Gastroesophageal sphincter (tissue), 4 donors: ENCODE measurements around the gene SKIC2. TPM values are rescaled to one million over a fixed set of nuclear protein-coding genes. Genes with fewer than 3 reads are reported as not detected.
"Not testable (repeated sequence)": the region's sequence is repeated elsewhere in the genome, so short reads cannot be mapped to it uniquely, and the experiment has no call there.

Experiments
- ATAC-seq: fragments of 150-250 bp; one replicate; pipeline ENCODE4 v1.9.1; 2016; ENCODE audit warnings: mild to moderate bottlenecking, moderate library complexity
- H3K27ac ChIP-seq, 4 donors: fragments of 200-600 bp; sonication (generic) in 3 of 4; 1 replicate in 3 of 4; 2 replicates in 1 of 4; pipeline ENCODE4 v1.5.1; 2016 to 2019
- H3K27me3 ChIP-seq: fragments of 200-600 bp; sonication (generic); one replicate; pipeline ENCODE4 v1.5.1; 2019
- H3K36me3 ChIP-seq, 2 donors: fragments of 200-600 bp; sonication (generic); one replicate each; pipeline ENCODE4 v1.5.1; 2019; ENCODE audit warnings: control low read depth in 1 of 2
- H3K4me1 ChIP-seq, 3 donors: fragments of 200-600 bp; sonication (generic); 1 replicate in 2 of 3; 2 replicates in 1 of 3; pipeline ENCODE4 v1.5.1; 2016 to 2019; ENCODE audit warnings: control low read depth in 2 of 3
- H3K4me3 ChIP-seq, 2 donors: fragments of 200-600 bp; sonication (generic); one replicate each; pipeline ENCODE4 v1.5.1; 2019; ENCODE audit warnings: mild to moderate bottlenecking in 1 of 2, moderate library complexity in 1 of 2
- H3K9me3 ChIP-seq, 3 donors: fragments of 200-600 bp; sonication (generic); one replicate each; pipeline ENCODE4 v1.5.1; 2017 to 2019; ENCODE audit warnings: control low read depth in 2 of 3
- EP300 ChIP-seq: sonication (generic); formaldehyde crosslinking; IDR thresholded peaks from one replicate; pipeline ENCODE4 v1.6.1; 2017; ENCODE audit warnings: antibody characterized with exemption, mild to moderate bottlenecking
- POLR2A ChIP-seq, 2 donors: fragments of 450-650 bp; IDR thresholded peaks; one replicate each; pipeline ENCODE4 v1.6.1; 2017; ENCODE audit warnings: antibody characterized with exemption in 2 of 2, mild to moderate bottlenecking in 2 of 2, moderate library complexity in 1 of 2
- POLR2AphosphoS5 ChIP-seq: sonication (generic); formaldehyde crosslinking; IDR thresholded peaks from one replicate; pipeline ENCODE4 v1.6.1; 2017; ENCODE audit warnings: antibody characterized with exemption
- WGBS, 2 donors: methylation state at CpG; one replicate each; pipeline ENCODE4 v1.1.5; 2018; ENCODE audit warnings: low coverage in 1 of 2; 5-methylcytosine and 5-hydroxymethylcytosine counted together
- total RNA-seq, 4 donors: library from RNA; depleted of rRNA; stranded (reverse); fragments of >200 nt; gene quantifications; one replicate each; pipeline ENCODE4 v1.1.0, GENCODE V29; 2016
- TF ChIP-seq, protein P1 (sequence below), 4 experiments: fragments of 200-600 bp in 2 of 4; fragments of 450-650 bp in 2 of 4; sonication (generic) in 1 of 4; IDR thresholded peaks; one replicate each; pipeline ENCODE4 v1.5.1; 2017 to 2019; ENCODE audit warnings: antibody characterized with exemption in 4 of 4, mild to moderate bottlenecking in 2 of 4, moderate library complexity in 2 of 4

The SKIC2 gene
- total RNA-seq, result 10 to 100 TPM; 18.8 to 52.5 (median 25.8) TPM

DNA sequence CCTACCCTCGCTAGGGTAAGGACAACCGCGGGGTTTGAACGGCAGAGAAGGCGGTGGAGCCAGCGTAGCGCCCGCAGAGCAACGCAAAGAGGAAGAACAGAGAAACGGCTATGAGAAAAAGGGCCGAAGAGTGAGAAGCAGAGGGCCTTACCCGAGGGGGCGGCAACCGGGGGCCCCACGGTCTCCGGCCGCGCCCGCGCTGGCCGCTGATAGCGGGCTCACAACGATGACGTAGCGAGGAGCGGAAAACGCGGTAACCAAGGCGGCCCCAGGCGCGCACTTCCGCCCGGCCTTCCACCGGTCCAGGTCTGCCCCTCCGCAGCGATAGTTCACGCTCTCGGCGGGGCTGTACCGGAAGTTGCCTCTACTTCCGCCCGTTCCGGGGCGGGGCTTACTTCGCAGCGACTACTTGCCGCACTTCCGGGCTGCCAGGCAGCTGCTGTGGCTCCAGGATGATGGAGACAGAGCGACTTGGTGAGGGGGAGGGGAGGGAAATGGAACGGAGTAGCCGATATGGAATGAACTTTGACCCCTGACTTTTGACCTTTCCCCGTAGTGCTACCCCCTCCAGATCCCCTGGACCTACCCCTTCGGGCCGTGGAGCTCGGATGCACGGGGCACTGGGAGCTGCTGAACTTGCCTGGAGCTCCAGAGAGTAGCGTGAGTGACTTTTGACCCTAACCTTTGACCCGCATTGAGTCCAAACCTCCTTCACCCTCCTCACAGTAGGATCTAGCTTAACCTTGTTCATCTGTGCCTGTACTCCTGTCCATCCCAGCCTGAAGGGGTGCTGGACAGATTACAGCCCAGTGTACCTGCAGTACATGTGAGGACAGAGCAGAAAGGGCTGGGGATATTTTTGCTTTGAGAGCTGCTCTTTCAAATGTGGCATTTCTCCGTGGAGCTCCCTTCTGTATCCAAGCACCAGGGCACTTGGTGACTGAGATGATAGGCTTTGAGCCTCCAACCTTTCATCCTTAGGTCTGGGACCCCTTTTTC lies at the start of gene SKIC2, which contains the start of gene NELFE:
TSS of gene SKIC2 (plus strand) at position 435 of the 999 bp plus-strand sequence. CDS start at position 453, 18 bp downstream.
TSS of gene NELFE (minus strand) at position 231 of the 999 bp plus-strand sequence. CDS start 525 bp downstream, outside the sequence.
- ATAC-seq, result peak; percentile 100
- peak within 1 kb of the TSS; percentile 72 to 93 (median 89) for H3K27ac ChIP-seq
- TF ChIP-seq, protein P1, sequence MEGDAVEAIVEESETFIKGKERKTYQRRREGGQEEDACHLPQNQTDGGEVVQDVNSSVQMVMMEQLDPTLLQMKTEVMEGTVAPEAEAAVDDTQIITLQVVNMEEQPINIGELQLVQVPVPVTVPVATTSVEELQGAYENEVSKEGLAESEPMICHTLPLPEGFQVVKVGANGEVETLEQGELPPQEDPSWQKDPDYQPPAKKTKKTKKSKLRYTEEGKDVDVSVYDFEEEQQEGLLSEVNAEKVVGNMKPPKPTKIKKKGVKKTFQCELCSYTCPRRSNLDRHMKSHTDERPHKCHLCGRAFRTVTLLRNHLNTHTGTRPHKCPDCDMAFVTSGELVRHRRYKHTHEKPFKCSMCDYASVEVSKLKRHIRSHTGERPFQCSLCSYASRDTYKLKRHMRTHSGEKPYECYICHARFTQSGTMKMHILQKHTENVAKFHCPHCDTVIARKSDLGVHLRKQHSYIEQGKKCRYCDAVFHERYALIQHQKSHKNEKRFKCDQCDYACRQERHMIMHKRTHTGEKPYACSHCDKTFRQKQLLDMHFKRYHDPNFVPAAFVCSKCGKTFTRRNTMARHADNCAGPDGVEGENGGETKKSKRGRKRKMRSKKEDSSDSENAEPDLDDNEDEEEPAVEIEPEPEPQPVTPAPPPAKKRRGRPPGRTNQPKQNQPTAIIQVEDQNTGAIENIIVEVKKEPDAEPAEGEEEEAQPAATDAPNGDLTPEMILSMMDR (IDR thresholded peaks at IDR 0.05), result no peak
- TF ChIP-seq POLR2AphosphoS5, result peak; percentile 87
- peak; percentile 73 to 77 for TF ChIP-seq POLR2A (IDR thresholded peaks at IDR 0.05)
- TF ChIP-seq EP300, result no peak
- no peaks in the 10 kb centered on the region for H3K27me3 ChIP-seq
- H3K4me1 ChIP-seq, result peaks cover 2 to 30% (median 14%) of the 10 kb centered on the region in 3 donors
- peak within 1 kb of the TSS; percentile 75 to 93 for H3K4me3 ChIP-seq
- no peaks in the 10 kb centered on the region for H3K9me3 ChIP-seq
- H3K36me3 ChIP-seq, result peaks cover 0 to 71% of the 10 kb centered on the region in 2 donors
- WGBS, 2 donors, result 0% methylated on average over 26 of the region's 59 CpGs; no CpG with 5 or more reads in 1 of the 2 donors

DNA sequence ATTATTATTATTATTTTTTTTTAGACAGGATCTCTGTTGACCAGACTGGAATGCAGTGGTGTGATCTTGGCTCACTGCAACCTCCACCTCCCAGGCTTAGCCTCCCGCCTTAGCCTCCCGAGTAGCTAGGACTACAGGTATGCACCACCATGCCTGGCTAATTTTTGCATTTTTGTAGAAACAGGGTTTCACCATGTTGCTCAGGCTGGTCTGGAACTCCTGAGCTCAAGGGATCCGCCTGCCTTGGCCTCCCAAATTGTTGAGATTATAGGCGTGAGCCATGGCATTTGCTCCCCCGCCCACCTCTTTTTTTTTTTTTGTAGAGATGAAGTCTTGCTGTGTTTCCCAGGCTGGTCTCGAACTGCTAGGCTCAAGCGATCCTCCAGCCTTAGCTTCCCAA lies 49.7 kb upstream of the SKIC2 start:
- H3K27me3 ChIP-seq, H3K4me1 ChIP-seq, H3K36me3 ChIP-seq, H3K4me3 ChIP-seq, ATAC-seq, H3K9me3 ChIP-seq, H3K27ac ChIP-seq: not testable (repeated sequence)
- 70 to 83% methylated on average over 3 to 6 of the region's 7 CpGs for WGBS, 2 donors

GRCh38 chr6:31911826-31912585 lies 47.0 kb upstream of the SKIC2 start:
- 62 to 69% methylated on average over 5 to 10 of the region's 11 CpGs for WGBS, 2 donors

DNA sequence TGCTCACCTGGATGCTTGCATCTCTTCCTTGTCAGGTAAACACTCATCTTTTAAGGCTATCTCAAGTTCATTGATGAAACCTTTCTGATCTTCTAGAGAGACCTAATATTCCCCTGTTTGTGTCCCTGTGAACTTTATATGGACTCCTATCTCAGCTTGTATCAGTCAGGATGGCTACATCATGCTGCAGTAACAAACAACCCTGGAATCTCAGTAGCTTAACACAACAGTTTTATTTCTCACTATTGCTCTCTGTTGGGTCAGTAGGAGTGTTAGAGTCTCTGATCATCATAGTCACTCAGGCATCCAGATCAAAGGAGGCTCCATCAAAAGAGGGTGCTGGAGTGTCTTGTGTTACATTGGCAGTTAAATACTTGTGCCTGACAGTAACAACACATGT lies 43.6 kb upstream of the SKIC2 start:
- no peak overlapping the region for H3K4me3 ChIP-seq
- H3K27ac ChIP-seq, result no peak overlapping the region
- H3K4me1 ChIP-seq, result no peaks in the 10 kb centered on the region
- ATAC-seq, result no peak
- TF ChIP-seq EP300 (no peak), POLR2AphosphoS5 (no peak)
- TF ChIP-seq, protein P1 (IDR thresholded peaks at IDR 0.05), result no peak
- no peaks in the 10 kb centered on the region for H3K9me3 ChIP-seq
- no peaks in the 10 kb centered on the region for H3K27me3 ChIP-seq
- H3K36me3 ChIP-seq, result no peaks in the 10 kb centered on the region

More at GRCh38 chr6:31911826-31912585, 47.0 kb upstream of the SKIC2 start:
- Histone ChIP-seq H3K4me3 (no peak overlapping the region), H3K9me3 (no peaks in the 10 kb centered on the region), H3K4me1 (no peaks in the 10 kb centered on the region), H3K36me3 (no peaks in the 10 kb centered on the region), H3K27me3 (no peaks in the 10 kb centered on the region), H3K27ac (no peak overlapping the region)
- ATAC-seq, result no peak
- no peak for TF ChIP-seq POLR2A (IDR thresholded peaks at IDR 0.05)
- no peak for TF ChIP-seq POLR2AphosphoS5
- no peak for TF ChIP-seq EP300
- TF ChIP-seq, protein P1 (IDR thresholded peaks at IDR 0.05), result no peak

GRCh38 chr6:31915756-31916155 lies 43.2 kb upstream of the SKIC2 start:
- WGBS, 2 donors, result 84 to 100% methylated on average over 1 to 4 of the region's 6 CpGs
- Histone ChIP-seq H3K27ac (no peak overlapping the region), H3K4me3 (no peak overlapping the region), H3K36me3 (no peaks in the 10 kb centered on the region), H3K9me3 (no peaks in the 10 kb centered on the region), H3K4me1 (no peaks in the 10 kb centered on the region), H3K27me3 (no peaks in the 10 kb centered on the region)
- no peak for ATAC-seq
- TF ChIP-seq, protein P1 (IDR thresholded peaks at IDR 0.05), result no peak
- TF ChIP-seq POLR2A (IDR thresholded peaks at IDR 0.05) (no peak), EP300 (no peak), POLR2AphosphoS5 (no peak)
